Esophagus muscularis mucosa (tissue), 4 donors: ENCODE results near the gene MMP24OS.

ENCODE experiments used
- EP300 ChIP-seq: sonication (generic); formaldehyde crosslinking; IDR thresholded peaks from one replicate; pipeline ENCODE4 v1.6.1; 2017; ENCODE audit warnings: antibody characterized with exemption
- POLR2AphosphoS5 ChIP-seq, 2 donors: sonication (generic); formaldehyde crosslinking; IDR thresholded peaks; one replicate each; pipeline ENCODE4 v1.6.1; 2017; ENCODE audit warnings: antibody characterized with exemption in 2 of 2
- TF ChIP-seq, protein P1 (sequence below), 3 experiments: fragments of 200-600 bp in 2 of 3; fragments of 450-650 bp in 1 of 3; sonication (generic) in 2 of 3; IDR thresholded peaks; one replicate each; pipeline ENCODE4 v1.5.1; 2017 to 2019; ENCODE audit warnings: antibody characterized with exemption in 3 of 3, mild to moderate bottlenecking in 2 of 3, moderate library complexity in 1 of 3

DNA sequence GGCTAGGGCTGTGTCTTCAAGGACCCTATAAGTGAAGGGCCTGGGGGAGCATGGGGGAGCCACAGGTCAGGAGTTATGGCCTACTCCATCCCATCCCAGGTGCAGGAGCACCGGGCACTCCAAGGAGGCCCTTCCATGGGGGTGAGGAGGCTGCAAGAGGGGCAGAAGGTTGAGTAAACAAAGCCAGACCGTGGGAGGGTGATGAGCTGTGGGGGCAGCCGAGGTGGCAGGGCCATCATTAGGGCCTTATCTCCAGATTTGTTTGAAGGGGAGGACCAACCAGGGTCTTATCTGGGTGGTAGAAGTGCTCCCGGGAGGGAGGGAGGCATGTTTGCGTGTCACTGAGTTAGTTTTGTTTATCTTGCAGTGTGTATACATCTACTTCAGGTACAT is 16.4 kb upstream of the MMP24OS start:
- TF ChIP-seq, protein P1, sequence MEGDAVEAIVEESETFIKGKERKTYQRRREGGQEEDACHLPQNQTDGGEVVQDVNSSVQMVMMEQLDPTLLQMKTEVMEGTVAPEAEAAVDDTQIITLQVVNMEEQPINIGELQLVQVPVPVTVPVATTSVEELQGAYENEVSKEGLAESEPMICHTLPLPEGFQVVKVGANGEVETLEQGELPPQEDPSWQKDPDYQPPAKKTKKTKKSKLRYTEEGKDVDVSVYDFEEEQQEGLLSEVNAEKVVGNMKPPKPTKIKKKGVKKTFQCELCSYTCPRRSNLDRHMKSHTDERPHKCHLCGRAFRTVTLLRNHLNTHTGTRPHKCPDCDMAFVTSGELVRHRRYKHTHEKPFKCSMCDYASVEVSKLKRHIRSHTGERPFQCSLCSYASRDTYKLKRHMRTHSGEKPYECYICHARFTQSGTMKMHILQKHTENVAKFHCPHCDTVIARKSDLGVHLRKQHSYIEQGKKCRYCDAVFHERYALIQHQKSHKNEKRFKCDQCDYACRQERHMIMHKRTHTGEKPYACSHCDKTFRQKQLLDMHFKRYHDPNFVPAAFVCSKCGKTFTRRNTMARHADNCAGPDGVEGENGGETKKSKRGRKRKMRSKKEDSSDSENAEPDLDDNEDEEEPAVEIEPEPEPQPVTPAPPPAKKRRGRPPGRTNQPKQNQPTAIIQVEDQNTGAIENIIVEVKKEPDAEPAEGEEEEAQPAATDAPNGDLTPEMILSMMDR (IDR thresholded peaks at IDR 0.05) = no peak
- no peak for TF ChIP-seq EP300
- no peak for TF ChIP-seq POLR2AphosphoS5 (IDR thresholded peaks at IDR 0.05)
